BE2C (cell line): ENCODE measurements around the gene RNF214.

Experiments
- DNase-seq: peaks from one replicate; pipeline ENCODE4 v3.0.0-alpha.2; 2020
- H3K27me3 ChIP-seq: fragments of 250-450 bp; sonication (Bioruptor Pico); 2 replicates; pipeline ENCODE4 v1.5.1; 2020; ENCODE audit warnings: mild to moderate bottlenecking
- H3K36me3 ChIP-seq: fragments of 250-450 bp; sonication (Bioruptor Pico); 2 replicates; pipeline ENCODE4 v1.5.1; 2020; ENCODE audit warnings: mild to moderate bottlenecking
- H3K4me1 ChIP-seq: fragments of 250-450 bp; sonication (Bioruptor Pico); 2 replicates; pipeline ENCODE4 v1.5.1; 2020
- H3K4me3 ChIP-seq: 2 replicates; pipeline ENCODE4 v1.5.1; 2011; ENCODE audit warnings: low read depth, low read length
- H3K9me3 ChIP-seq: fragments of 250-450 bp; sonication (Bioruptor Pico); 2 replicates; pipeline ENCODE4 v1.5.1; 2020
- CTCF ChIP-seq: IDR thresholded peaks from 2 replicates; pipeline ENCODE4 v1.5.1; 2012; ENCODE audit warnings: mild to moderate bottlenecking, low read depth, low read length

RNF214 gene

GRCh38 chr11:117289795-117290194 lies 57.3 kb downstream of the RNF214 start:
- no peaks in the 10 kb centered on the region for H3K27me3 ChIP-seq
- TF ChIP-seq CTCF: no peak
- H3K4me3 ChIP-seq: no peak overlapping the region
- H3K36me3 ChIP-seq: peaks cover 26% of the 10 kb centered on the region
- no peak for DNase-seq
- H3K4me1 ChIP-seq: no peaks in the 10 kb centered on the region; the same call in 1 of the 2 replicates
- no peaks in the 10 kb centered on the region for H3K9me3 ChIP-seq

- H3K36me3 ChIP-seq: peaks cover 26% of the 10 kb centered on the region
- H3K4me1 ChIP-seq: no peaks in the 10 kb centered on the region; the same call in 1 of the 2 replicates
- no peak within 1 kb of the TSS for H3K4me3 ChIP-seq
- no peaks in the 10 kb centered on the region for H3K9me3 ChIP-seq
- TF ChIP-seq CTCF: no peak
- no peak for DNase-seq
- no peaks in the 10 kb centered on the region for H3K27me3 ChIP-seq
Observed at GRCh38 chr11:117290809-117291396, 58.4 kb downstream of the RNF214 start, which contains the start of gene BACE1-AS. BACE1-AS (plus strand) TSS chr11:117291346.

GRCh38 chr11:117292616-117293015 lies 60.1 kb downstream of the RNF214 start:
- H3K27me3 ChIP-seq: no peaks in the 10 kb centered on the region
- no peak for DNase-seq
- H3K4me3 ChIP-seq: no peak overlapping the region
- H3K36me3 ChIP-seq: peaks cover 22% of the 10 kb centered on the region
- no peaks in the 10 kb centered on the region for H3K4me1 ChIP-seq
- no peaks in the 10 kb centered on the region for H3K9me3 ChIP-seq
- no peak for TF ChIP-seq CTCF

GRCh38 chr11:117295438-117296137 lies 63.1 kb downstream of the RNF214 start:
- TF ChIP-seq CTCF: no peak

GRCh38 chr11:117296881-117297280 lies 64.4 kb downstream of the RNF214 start:
- Histone ChIP-seq H3K9me3 (no peaks in the 10 kb centered on the region), H3K36me3 (peaks cover 3% of the 10 kb centered on the region; the same call in 1 of the 2 replicates), H3K4me1 (peaks cover 11% of the 10 kb centered on the region), H3K4me3 (no peak overlapping the region), H3K27me3 (no peaks in the 10 kb centered on the region)
- no peak for TF ChIP-seq CTCF
- no peak for DNase-seq

More at GRCh38 chr11:117295438-117296137, 63.1 kb downstream of the RNF214 start:
- Histone ChIP-seq H3K36me3 (peaks cover 7% of the 10 kb centered on the region), H3K4me1 (peaks cover 11% of the 10 kb centered on the region), H3K9me3 (no peaks in the 10 kb centered on the region), H3K27me3 (no peaks in the 10 kb centered on the region), H3K4me3 (no peak overlapping the region)
- no peak for DNase-seq

GRCh38 chr11:117298195-117298594 lies 65.7 kb downstream of the RNF214 start:
- no peak for DNase-seq
- Histone ChIP-seq H3K27me3 (no peaks in the 10 kb centered on the region), H3K4me3 (no peak overlapping the region), H3K36me3 (peaks cover 3% of the 10 kb centered on the region; the same call in 1 of the 2 replicates), H3K9me3 (no peaks in the 10 kb centered on the region), H3K4me1 (peaks cover 11% of the 10 kb centered on the region)
- TF ChIP-seq CTCF: no peak
